Measurements from ENCODE around the gene EIF4E1B.
"Not testable (repeated sequence)": the region's sequence is repeated elsewhere in the genome, so short reads cannot be mapped to it uniquely, and the experiment has no call there.

The EIF4E1B gene

GRCh38 chr5:176596069-176596644, 34.3 kb upstream of the EIF4E1B start:
- peaks cover 46% of the 10 kb centered on the region for H3K27me3 Mint-ChIP-seq
- intact Hi-C loops (cut with micrococcal nuclease) = no loop called here
- H3K9me3 Mint-ChIP-seq = no peaks in the 10 kb centered on the region
- H3K27ac Mint-ChIP-seq = no peak overlapping the region
- H3K4me3 Mint-ChIP-seq = peak overlapping the region; percentile 54
- H3K36me3 Mint-ChIP-seq (ENCODE audit: low read depth) = no peaks in the 10 kb centered on the region
- H3K4me1 Mint-ChIP-seq (ENCODE audit: low read depth) = peaks cover 7% of the 10 kb centered on the region

GRCh38 chr5:176596689-176597416, 33.6 kb upstream of the EIF4E1B start:
- Mint-ChIP-seq H3K36me3 (ENCODE audit: low read depth) (no peaks in the 10 kb centered on the region), H3K27ac (no peak overlapping the region), H3K4me3 (peak overlapping the region; percentile 62), H3K4me1 (ENCODE audit: low read depth) (peaks cover 7% of the 10 kb centered on the region), H3K27me3 (peaks cover 48% of the 10 kb centered on the region), H3K9me3 (no peaks in the 10 kb centered on the region)
- intact Hi-C loops (cut with micrococcal nuclease) = no loop called here

GRCh38 chr5:176597417-176598389, 32.8 kb upstream of the EIF4E1B start:
- H3K27me3 Mint-ChIP-seq = peaks cover 54% of the 10 kb centered on the region
- no peaks in the 10 kb centered on the region for H3K36me3 Mint-ChIP-seq (ENCODE audit: low read depth)
- H3K9me3 Mint-ChIP-seq = no peaks in the 10 kb centered on the region
- no peak overlapping the region for H3K4me3 Mint-ChIP-seq
- peaks cover 7% of the 10 kb centered on the region for H3K4me1 Mint-ChIP-seq (ENCODE audit: low read depth)
- H3K27ac Mint-ChIP-seq = no peak overlapping the region
- intact Hi-C loops (cut with micrococcal nuclease) = no loop called here

- intact Hi-C loops (cut with micrococcal nuclease); H3K36me3 Mint-ChIP-seq (ENCODE audit: low read depth); H3K27ac Mint-ChIP-seq; H3K4me3 Mint-ChIP-seq; H3K4me1 Mint-ChIP-seq (ENCODE audit: low read depth); H3K9me3 Mint-ChIP-seq: not testable (repeated sequence)
- peaks cover 57% of the 10 kb centered on the region for H3K27me3 Mint-ChIP-seq
Measured at GRCh38 chr5:176599749-176600430, 30.6 kb upstream of the EIF4E1B start.

GRCh38 chr5:176601901-176602482, 28.5 kb upstream of the EIF4E1B start:
- Mint-ChIP-seq H3K9me3 (no peaks in the 10 kb centered on the region), H3K4me1 (ENCODE audit: low read depth) (no peaks in the 10 kb centered on the region), H3K4me3 (no peak overlapping the region), H3K27ac (no peak overlapping the region), H3K27me3 (peaks cover 44% of the 10 kb centered on the region), H3K36me3 (ENCODE audit: low read depth) (no peaks in the 10 kb centered on the region)
- intact Hi-C loops (cut with micrococcal nuclease) = no loop called here

GRCh38 chr5:176603091-176603490, 27.4 kb upstream of the EIF4E1B start:
- H3K27me3 Mint-ChIP-seq = peaks cover 44% of the 10 kb centered on the region
- no peak overlapping the region for H3K4me3 Mint-ChIP-seq
- no peaks in the 10 kb centered on the region for H3K36me3 Mint-ChIP-seq (ENCODE audit: low read depth)
- no peak overlapping the region for H3K27ac Mint-ChIP-seq
- intact Hi-C loops (cut with micrococcal nuclease) = no loop called here
- H3K9me3 Mint-ChIP-seq = no peaks in the 10 kb centered on the region
- no peaks in the 10 kb centered on the region for H3K4me1 Mint-ChIP-seq (ENCODE audit: low read depth)

- no peak overlapping the region for H3K27ac Mint-ChIP-seq
- no peaks in the 10 kb centered on the region for H3K36me3 Mint-ChIP-seq (ENCODE audit: low read depth)
- intact Hi-C loops (cut with micrococcal nuclease) = no loop called here
Measured at GRCh38 chr5:176606032-176606431, 24.4 kb upstream of the EIF4E1B start.

GRCh38 chr5:176606875-176607274, 23.6 kb upstream of the EIF4E1B start:
- Mint-ChIP-seq H3K27me3 (peaks cover 53% of the 10 kb centered on the region), H3K4me1 (ENCODE audit: low read depth) (peaks cover 8% of the 10 kb centered on the region), H3K27ac (no peak overlapping the region), H3K36me3 (ENCODE audit: low read depth) (no peaks in the 10 kb centered on the region), H3K9me3 (no peaks in the 10 kb centered on the region), H3K4me3 (no peak overlapping the region)
- intact Hi-C loops (cut with micrococcal nuclease) = no loop called here

More at GRCh38 chr5:176606032-176606431, 24.4 kb upstream of the EIF4E1B start:
- no peaks in the 10 kb centered on the region for H3K9me3 Mint-ChIP-seq
- H3K4me3 Mint-ChIP-seq = no peak overlapping the region
- H3K27me3 Mint-ChIP-seq = peaks cover 48% of the 10 kb centered on the region
- peaks cover 8% of the 10 kb centered on the region for H3K4me1 Mint-ChIP-seq (ENCODE audit: low read depth)

- H3K27ac Mint-ChIP-seq = no peak overlapping the region
- peaks cover 8% of the 10 kb centered on the region for H3K4me1 Mint-ChIP-seq (ENCODE audit: low read depth)
- intact Hi-C loops (cut with micrococcal nuclease) = no loop called here
- no peaks in the 10 kb centered on the region for H3K36me3 Mint-ChIP-seq (ENCODE audit: low read depth)
- peaks cover 57% of the 10 kb centered on the region for H3K27me3 Mint-ChIP-seq
- H3K9me3 Mint-ChIP-seq = no peaks in the 10 kb centered on the region
- H3K4me3 Mint-ChIP-seq = no peak overlapping the region
Measured at GRCh38 chr5:176608142-176608705, 22.3 kb upstream of the EIF4E1B start.

- Mint-ChIP-seq H3K4me3 (peak overlapping the region; percentile 81), H3K9me3 (no peaks in the 10 kb centered on the region), H3K36me3 (ENCODE audit: low read depth) (no peaks in the 10 kb centered on the region), H3K27ac (no peak overlapping the region), H3K4me1 (ENCODE audit: low read depth) (peaks cover 8% of the 10 kb centered on the region), H3K27me3 (peaks cover 56% of the 10 kb centered on the region)
- intact Hi-C loops (cut with micrococcal nuclease) = no loop called here
Measured at GRCh38 chr5:176608937-176609723, 21.3 kb upstream of the EIF4E1B start.

GRCh38 chr5:176609724-176610434, 20.6 kb upstream of the EIF4E1B start, which contains the start of gene GPRIN1:
Gene GPRIN1 (minus strand): TSS chr5:176610156. CDS start chr5:176599834, 10,322 bp downstream.
- Mint-ChIP-seq H3K4me1 (ENCODE audit: low read depth) (peaks cover 8% of the 10 kb centered on the region), H3K27me3 (peaks cover 57% of the 10 kb centered on the region), H3K9me3 (no peaks in the 10 kb centered on the region), H3K27ac (no peak within 1 kb of the TSS), H3K36me3 (ENCODE audit: low read depth) (no peaks in the 10 kb centered on the region), H3K4me3 (peak within 1 kb of the TSS; percentile 81)
- intact Hi-C loops (cut with micrococcal nuclease) = no loop called here

GRCh38 chr5:176610435-176610773, 20.1 kb upstream of the EIF4E1B start:
- peaks cover 8% of the 10 kb centered on the region for H3K4me1 Mint-ChIP-seq (ENCODE audit: low read depth)

More at GRCh38 chr5:176610435-176610773, 20.1 kb upstream of the EIF4E1B start:
- peak overlapping the region; percentile 49 for H3K4me3 Mint-ChIP-seq
- no peaks in the 10 kb centered on the region for H3K9me3 Mint-ChIP-seq
- intact Hi-C loops (cut with micrococcal nuclease) = no loop called here
- no peak overlapping the region for H3K27ac Mint-ChIP-seq
- peaks cover 61% of the 10 kb centered on the region for H3K27me3 Mint-ChIP-seq
- no peaks in the 10 kb centered on the region for H3K36me3 Mint-ChIP-seq (ENCODE audit: low read depth)
